Measurements from ENCODE around the gene DNAJC17. TPM values are rescaled to one million over a fixed set of nuclear protein-coding genes. Genes with fewer than 3 reads are reported as not detected.

Gene DNAJC17
- total and polyA plus RNA-seq, 12 donors, result 27.4 to 174 (median 42.6) TPM

GRCh38 chr15:40838756-40839155, 31.5 kb upstream of the DNAJC17 start:
- WGBS, 4 donors, result 81 to 86% (median 85%) methylated on average over 5 of the region's 5 CpGs
- intact Hi-C loops (cut with DNase I), result no loop called here
- peaks cover 0 to 4% of the 10 kb centered on the region in 2 donors for H3K4me1 ChIP-seq (replicated peaks in 1 of 2)
- no peak overlapping the region for H3K4me3 ChIP-seq
- no peaks in the 10 kb centered on the region for H3K36me3 ChIP-seq (replicated peaks in 1 of 2)
- H3K9me3 ChIP-seq (replicated peaks in 1 of 3), result no peaks in the 10 kb centered on the region
- H3K27ac ChIP-seq, result no peak overlapping the region
- TF ChIP-seq CTCF (IDR thresholded peaks at IDR 0.05) (no peak), POLR2A (IDR thresholded peaks at IDR 0.05) (no peak)
- DNase-seq, result no peak
- H3K27me3 ChIP-seq, result peaks cover 8% of the 10 kb centered on the region

- no peak overlapping the region for H3K27ac ChIP-seq
- DNase-seq, result no peak
- no peaks in the 10 kb centered on the region for H3K4me1 ChIP-seq (replicated peaks in 1 of 2)
- no peaks in the 10 kb centered on the region for H3K36me3 ChIP-seq (replicated peaks in 1 of 2)
- H3K4me3 ChIP-seq, result no peak overlapping the region
- TF ChIP-seq CTCF (IDR thresholded peaks at IDR 0.05), result no peak
- TF ChIP-seq POLR2A (IDR thresholded peaks at IDR 0.05), result no peak
- WGBS, 4 donors, result 92 to 100% (median 94%) methylated on average over 1 of the region's 1 CpG
- H3K9me3 ChIP-seq (replicated peaks in 1 of 3), result no peaks in the 10 kb centered on the region
- H3K27me3 ChIP-seq, result no peaks in the 10 kb centered on the region
- intact Hi-C loops (cut with DNase I), result no loop called here
Measured at GRCh38 chr15:40836020-40836419, 28.7 kb upstream of the DNAJC17 start.

- Histone ChIP-seq H3K4me1 (replicated peaks in 1 of 2) (no peaks in the 10 kb centered on the region), H3K27me3 (no peaks in the 10 kb centered on the region), H3K27ac (no peak overlapping the region), H3K4me3 (no peak overlapping the region), H3K36me3 (replicated peaks in 1 of 2) (no peaks in the 10 kb centered on the region), H3K9me3 (replicated peaks in 1 of 3) (no peaks in the 10 kb centered on the region)
- TF ChIP-seq POLR2A (IDR thresholded peaks at IDR 0.05) (no peak), CTCF (IDR thresholded peaks at IDR 0.05) (no peak)
- no peak for DNase-seq
- intact Hi-C loops (cut with DNase I), result no loop called here
Measured at GRCh38 chr15:40832903-40833302, 25.6 kb upstream of the DNAJC17 start.

- H3K27me3 ChIP-seq, result no peaks in the 10 kb centered on the region
- H3K4me1 ChIP-seq (replicated peaks in 1 of 2), result no peaks in the 10 kb centered on the region
- 55 to 71% (median 67%) methylated on average over 1 of the region's 1 CpG for WGBS, 4 donors
- H3K27ac ChIP-seq, result no peak overlapping the region
- H3K4me3 ChIP-seq, result no peak overlapping the region
- TF ChIP-seq CTCF (IDR thresholded peaks at IDR 0.05) (no peak), POLR2A (IDR thresholded peaks at IDR 0.05) (no peak)
- intact Hi-C loops (cut with DNase I), result no loop called here
- no peak for DNase-seq
- no peaks in the 10 kb centered on the region for H3K36me3 ChIP-seq (replicated peaks in 1 of 2)
- no peaks in the 10 kb centered on the region for H3K9me3 ChIP-seq (replicated peaks in 1 of 3)
Measured at GRCh38 chr15:40831861-40832260, 24.6 kb upstream of the DNAJC17 start.
